HG03558 (cell line): ENCODE results near the gene PMEL.
"Not testable (repeated sequence)": the region's sequence is repeated elsewhere in the genome, so short reads cannot be mapped to it uniquely, and the experiment has no call there.

Source experiments
- ATAC-seq: cut with Tn5 transposase; IDR thresholded peaks from one replicate; pipeline ENCODE4 v1.9.1; 2021; ENCODE audit warnings: moderate number of reproducible peaks; ENCODE audit not compliant: unreplicated experiment; ENCODE audit errors: extremely low read depth

The PMEL gene

DNA sequence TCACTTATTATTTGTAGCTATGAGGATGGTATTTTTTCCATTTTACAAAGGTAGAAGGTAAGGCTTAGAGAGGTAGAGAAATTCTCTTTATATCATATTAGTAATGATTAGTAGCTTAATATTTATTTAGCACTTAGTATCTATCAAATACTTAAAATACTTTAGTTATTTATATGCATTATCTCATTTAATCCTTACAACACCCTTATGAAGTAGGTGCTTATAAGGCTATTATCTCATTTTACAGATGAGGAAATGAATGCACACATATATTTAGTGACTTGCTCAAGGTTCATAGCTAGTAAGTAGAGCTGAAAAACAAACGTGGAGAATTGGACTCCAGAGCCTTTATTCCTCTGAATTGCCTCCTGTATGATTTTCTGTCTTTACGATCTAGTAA is 19.0 kb upstream of the PMEL start:
- ATAC-seq = no peak

DNA sequence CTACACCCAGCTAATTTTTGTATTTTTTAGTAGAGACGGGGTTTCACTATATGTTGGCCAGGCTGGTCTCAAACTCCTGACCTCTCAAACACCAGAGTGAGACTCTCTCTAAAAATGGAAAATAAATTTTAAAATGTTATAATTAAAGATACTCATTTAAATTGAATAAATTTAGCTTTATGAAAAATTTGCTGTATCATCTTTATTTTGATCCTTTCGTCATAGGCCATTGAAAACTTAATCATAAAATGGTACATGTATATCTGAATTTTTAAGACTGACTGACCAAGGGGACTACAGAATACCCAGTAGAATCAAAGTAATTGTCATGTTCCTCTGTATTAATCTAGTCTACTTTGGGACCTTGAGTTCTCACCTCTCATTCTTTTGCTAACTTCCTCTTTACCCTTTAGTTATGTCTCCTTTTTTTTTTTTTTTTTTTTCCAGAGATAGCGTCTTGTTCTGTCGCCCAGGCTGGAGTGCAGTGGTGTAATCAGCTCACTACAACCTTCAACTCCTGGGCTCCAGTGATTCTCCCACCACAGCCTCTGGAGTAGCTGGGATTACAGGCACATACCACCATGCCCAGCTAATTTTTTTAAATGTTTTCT is 17.5 kb upstream of the PMEL start:
- ATAC-seq = no peak

DNA sequence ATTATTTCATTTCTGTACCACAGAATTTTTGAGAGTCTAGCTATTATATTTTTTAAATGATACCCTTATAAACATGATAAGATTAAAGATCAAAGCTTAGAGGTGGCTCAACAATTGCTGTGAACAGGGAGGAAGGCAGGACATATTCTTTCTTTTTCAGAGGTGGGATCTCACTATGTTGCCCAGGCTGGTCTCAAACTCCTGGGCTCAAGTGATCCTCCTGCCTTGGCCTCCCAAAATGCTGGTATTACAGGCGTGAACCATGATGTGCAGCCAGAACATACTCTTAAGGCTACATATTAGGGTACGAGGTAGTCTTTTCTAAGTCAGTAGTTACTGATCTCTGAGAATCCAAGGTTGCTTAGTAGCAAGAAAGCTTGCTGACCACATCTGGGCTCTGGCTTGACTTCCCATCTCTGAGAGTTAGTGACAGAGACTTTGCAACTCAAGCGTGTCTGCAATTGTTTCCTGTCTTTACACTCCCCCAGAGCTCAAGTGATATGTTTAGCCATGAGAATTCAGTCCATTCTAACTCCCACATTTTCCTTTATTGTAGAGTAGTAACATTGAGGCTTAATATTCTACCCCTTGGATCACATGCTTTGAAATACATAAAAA is 16.6 kb upstream of the PMEL start:
- ATAC-seq = no peak

DNA sequence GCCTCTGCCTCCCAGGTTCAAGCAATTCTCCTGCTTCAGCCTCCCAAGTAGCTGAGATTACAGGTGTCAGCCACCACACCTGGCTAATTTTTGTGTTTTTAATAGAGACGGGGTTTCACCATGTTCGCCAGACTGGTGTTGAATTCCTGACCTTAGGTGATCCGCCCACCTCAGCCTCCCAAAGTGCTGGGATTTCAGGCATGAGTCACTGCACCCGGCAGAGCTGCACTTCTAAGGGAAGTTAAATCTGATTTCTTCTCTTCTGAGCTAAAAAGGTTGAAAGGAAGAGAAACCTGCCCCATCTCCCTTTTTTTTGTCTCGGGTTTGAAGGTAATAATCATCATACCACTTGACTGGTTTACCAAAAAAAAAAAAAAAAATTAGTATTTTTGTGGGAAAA is 16.0 kb upstream of the PMEL start:
- not testable (repeated sequence) for ATAC-seq

DNA sequence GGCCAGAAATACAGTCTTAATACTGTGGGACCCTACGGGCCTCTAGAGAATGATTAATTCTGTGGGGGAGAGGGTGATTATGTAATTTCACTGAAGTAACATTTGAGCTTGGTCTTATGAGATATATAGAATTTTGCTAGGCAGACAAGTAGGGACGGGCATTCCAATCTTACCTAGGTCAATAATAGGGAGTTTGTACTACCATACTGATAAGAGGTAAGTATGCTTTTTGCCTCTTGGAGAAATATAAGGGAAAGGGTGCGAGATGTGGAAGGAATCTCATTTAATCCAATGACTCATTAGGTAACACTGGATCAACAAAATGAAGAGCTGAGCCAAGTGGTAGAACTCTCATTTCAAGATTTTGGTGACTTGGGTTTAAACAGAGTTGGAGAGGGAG is 13.2 kb upstream of the PMEL start:
- no peak for ATAC-seq

DNA sequence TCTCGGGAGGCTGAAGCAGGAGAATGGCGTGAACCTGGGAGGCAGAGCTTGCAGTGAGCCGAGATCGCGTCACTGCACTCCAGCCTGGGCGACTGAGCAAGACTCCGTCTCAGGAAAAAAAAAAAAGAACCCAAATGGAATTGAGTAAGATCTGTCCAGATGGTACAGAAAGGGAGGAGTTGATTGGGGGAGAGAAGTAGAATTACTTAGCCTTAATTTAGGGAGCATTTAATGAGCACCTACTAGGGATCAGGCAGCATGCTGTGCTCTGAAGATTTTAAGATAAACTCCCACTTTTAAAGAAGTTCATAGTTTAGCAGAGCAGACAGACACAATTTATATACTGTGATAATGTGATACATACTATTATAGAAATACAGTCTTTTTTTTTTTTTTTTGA is 12.6 kb upstream of the PMEL start:
- ATAC-seq = no peak

DNA sequence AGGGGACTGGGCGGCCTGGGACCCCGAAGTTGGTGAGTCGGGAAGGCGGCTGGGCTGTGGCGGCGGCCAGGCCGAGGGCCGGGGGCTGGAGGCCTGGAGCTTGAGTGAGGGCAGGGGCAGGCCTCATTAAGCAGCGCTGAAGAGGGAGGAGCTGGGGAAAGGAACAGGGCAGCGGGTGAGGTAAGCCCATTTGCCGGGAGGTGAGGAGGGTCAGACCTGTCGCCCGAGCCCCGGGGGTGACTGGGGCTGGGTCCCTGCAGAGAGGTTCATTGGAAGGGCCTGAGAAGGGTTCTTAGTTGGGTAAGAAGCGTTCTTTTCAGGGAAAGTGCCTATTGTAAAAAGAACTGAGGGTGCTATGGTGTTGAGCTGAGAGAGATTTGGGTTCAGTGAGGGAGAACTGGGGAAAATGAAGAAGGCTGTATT is 8.5 kb upstream of the PMEL start:
- no peak for ATAC-seq

DNA sequence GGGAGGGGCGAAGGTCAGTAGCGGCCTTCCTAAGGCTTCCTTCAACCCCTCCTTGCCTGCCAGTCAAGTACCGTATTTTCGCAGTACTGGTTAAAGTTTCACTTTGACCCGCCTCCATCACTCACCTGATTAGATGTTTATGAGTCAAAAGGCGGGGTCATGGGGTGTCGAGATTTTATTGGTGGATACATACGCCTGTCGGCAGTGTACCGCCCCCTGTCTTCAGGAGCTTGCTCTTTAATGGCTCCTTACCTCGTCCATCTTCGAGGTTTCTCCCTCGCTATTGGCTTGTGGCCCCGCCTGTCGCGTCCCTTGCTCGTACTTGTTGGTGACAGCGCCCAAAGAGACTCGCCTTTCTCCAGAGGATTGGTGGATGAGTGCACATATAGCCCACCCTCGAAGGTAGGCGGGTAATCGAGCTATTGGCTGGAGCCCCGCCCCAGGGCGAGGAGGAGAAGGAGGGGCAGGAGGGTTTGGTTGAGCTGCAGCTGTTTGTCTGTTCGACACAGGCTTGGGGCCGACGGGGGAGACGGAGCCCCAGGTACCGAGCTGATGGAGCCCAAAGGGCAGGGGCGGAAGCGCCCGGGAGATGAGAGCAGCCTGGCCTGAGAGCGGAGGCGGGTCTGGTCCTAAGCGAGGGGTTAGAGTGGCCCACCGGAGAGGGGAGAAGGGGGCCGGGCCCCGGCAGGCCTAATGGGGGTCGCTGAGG is 7.9 kb upstream of the PMEL start, which contains the start of gene RAB5B:
RAB5B (plus strand) TSS at position 480 of the 709 bp plus-strand sequence. CDS start 12,883 bp downstream, outside the sequence.
- peak; percentile 79 for ATAC-seq

DNA sequence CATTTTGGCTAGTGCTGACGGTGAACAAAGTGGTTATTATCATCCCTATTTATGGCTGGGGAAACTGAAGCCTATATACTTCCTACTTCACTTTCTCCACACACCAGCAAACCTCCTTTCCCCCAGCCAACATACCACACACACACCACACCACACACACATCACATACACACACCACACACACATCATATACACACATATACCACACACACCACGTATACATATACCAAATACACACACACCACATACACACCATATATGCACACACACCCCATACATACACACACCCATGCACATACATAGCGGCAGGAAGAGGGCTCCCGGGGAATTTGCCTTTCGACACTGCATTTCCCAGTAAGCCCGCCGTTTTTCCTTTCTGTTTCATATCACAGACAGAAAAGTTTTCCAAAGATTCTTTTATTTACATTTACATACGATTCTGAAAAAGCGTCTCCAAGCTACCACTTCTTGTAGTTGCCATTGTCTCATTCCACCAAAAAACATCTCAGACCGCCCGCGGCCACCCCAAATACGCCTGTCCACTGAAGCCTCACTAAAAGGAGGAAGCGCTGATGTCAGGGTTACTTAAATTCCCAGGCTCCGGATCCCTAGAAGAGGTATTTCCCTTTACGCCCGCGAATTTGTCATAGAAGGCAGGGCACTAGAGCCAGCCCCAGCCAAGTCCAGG is 7.2 kb upstream of the PMEL start:
- ATAC-seq = no peak

DNA sequence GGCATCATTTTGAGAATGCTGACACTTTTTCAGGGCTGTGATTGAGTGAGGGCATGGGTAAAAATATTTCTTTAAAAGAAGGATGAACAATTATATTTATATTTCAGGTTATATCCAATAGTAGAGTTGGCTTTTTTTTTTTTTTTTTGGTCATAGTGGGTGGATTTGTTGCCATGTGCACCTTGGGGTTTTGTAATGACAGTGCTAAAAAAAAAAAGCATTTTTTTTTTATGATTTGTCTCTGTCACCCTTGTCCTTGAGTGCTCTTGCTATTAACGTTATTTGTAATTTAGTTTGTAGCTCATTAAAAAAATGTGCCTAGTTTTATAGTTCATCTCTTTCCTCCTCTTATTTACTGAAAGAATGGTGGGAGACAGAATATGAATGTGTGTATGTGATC is 6.6 kb upstream of the PMEL start:
- no peak for ATAC-seq

DNA sequence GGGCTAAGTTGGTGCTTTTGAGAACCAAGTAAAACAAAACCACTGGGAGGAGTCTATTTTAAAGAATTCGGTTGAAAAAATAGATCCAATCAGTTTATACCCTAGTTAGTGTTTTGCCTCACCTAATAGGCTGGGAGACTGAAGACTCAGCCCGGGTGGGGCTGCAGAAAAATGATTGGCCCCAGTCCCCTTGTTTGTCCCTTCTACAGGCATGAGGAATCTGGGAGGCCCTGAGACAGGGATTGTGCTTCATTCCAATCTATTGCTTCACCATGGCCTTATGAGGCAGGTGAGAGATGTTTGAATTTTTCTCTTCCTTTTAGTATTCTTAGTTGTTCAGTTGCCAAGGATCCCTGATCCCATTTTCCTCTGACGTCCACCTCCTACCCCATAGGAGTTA is 6.2 kb upstream of the PMEL start:
- no peak for ATAC-seq

DNA sequence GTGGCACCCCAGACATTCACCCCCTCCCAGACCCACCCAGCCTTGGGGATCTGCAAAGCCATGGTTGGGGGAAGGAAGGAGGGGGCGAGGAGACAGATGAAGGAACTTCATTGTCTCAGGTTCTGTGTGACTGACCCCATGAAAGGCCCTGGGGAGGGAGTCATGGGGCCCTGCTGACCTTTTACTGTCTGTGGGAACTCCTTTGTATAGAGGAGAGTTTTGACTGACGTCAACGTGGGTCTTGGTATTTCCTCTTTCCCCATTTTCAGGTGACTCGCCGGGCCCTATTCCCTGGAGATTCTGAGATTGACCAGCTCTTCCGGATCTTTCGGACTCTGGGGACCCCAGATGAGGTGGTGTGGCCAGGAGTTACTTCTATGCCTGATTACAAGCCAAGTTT is 4.9 kb upstream of the PMEL start:
- ATAC-seq = no peak

DNA sequence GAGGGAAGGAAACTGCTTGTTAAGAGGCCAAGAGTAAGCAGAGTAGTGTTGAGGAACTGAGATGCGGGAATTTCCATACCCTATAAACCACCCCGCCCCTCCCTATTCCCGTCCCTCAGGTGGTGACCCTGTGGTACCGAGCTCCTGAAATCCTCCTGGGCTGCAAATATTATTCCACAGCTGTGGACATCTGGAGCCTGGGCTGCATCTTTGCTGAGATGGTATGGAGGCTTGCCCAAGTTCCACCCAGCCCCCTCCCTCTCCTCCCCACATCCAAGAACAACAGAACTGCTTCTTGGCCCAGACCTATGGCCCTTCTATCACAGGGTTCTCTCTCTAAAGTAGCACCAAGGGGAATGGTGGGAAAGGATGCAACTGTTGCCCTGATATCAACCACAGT is 3.5 kb upstream of the PMEL start:
- ATAC-seq = no peak

DNA sequence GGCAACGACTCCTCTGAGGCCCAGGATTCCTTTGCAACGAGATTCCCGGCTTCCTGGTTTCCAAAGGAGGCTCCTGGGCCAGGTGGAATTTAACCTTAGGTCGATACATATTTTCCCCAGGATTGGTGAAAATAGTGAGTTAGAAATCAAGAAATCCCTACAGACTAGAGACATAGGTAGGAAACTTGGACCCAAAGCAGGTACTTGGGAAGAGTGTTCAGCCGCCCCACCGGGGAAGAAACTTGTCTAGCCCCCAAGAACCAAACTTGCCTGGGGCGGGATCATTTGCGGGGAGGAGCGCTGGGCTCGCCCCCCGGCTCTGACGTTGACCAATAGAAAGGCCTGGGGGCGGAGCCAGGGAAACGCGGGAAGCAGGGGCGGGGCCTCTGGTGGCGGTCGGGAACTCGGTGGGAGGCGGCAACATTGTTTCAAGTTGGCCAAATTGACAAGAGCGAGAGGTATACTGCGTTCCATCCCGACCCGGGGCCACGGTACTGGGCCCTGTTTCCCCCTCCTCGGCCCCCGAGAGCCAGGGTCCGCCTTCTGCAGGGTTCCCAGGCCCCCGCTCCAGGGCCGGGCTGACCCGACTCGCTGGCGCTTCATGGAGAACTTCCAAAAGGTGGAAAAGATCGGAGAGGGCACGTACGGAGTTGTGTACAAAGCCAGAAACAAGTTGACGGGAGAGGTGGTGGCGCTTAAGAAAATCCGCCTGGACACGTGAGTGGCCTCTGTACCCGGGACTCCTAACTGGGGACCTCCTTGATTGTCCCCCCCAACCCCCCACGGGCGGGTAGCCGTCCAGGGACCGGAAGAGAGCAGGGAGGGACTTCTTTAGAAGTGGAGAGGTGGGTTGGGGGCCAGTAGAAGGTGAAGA is 803 bp upstream of the PMEL start, which contains the start of gene CDK2:
CDK2 (plus strand) TSS at position 423 of the 874 bp plus-strand sequence; CDS start at position 602, 179 bp downstream.
- ATAC-seq = peak; percentile 93

DNA sequence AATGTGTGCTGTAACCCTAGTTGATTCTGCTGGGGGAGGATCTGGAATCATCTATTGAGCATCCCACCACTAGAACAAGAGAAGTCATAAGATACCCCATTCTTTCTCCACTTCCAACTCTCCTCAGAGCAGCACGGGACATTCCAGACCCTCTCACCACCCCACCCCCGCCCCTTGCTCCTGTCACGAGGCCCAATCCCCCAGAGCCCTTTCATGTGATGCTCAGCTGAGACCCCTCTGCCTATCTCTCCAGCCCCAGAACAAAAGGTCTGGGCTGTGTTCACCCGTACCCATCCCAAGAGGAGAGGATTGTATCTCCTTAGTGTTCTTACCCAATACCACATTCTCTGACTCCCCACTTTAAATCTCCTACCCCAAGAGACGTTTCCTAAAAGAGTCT is 602 bp downstream of the PMEL start:
- no peak for ATAC-seq

DNA sequence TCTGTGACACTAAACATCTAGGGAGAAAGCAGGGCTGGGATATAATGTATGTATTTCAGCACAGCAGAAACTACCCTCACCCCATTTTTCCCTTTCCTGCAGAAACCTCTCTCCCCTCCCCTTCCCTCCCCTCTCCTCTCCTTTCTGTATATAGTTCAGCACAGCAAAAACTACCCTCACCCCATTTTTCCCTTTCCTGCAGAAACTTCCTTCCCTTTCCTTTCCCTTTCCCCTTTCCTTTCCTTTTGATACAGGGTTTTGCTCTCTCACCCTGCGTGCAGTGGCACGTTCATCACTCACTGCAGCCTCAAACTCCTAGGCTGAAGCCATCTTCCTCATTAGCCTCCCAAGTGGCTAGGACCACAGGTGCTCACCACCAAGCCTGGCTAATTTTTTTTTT is 2.1 kb downstream of the PMEL start:
- ATAC-seq = no peak

DNA sequence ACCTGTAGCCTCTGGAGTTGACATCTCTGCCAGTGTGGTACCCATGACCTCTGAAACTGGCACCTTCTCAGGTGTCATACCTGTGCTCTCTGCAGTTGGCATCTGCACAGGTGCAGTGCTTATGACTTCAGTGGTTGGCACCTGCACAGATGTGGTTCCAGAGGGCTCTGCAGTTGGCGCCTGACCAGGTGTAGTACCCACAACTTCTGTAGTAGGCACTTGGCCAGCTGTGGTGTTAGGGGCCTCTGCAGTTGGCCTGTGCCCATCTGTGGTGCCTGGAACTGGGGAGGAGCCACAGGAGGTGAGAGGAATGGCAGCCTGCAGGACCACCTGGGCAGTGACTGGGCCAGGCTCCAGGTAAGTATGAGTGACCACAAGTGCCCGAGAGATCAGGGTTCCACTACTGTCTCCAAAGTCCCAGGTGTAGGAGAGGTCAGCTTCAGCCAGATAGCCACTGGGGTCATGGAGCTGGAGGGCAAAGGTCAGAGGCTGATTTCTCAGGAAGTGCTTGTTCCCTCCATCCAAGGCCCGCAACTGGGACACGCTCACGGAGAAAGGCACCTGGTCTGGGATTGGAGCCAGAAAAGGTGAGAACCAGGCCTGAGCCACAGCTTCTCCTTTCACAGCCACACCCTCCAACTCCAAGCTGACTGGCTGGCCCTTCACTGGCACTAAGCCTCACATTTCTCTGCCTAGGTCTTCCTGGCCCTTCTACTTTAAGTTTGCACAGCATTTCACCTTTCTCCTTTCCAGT is 8.6 kb downstream of the PMEL start:
- no peak for ATAC-seq

DNA sequence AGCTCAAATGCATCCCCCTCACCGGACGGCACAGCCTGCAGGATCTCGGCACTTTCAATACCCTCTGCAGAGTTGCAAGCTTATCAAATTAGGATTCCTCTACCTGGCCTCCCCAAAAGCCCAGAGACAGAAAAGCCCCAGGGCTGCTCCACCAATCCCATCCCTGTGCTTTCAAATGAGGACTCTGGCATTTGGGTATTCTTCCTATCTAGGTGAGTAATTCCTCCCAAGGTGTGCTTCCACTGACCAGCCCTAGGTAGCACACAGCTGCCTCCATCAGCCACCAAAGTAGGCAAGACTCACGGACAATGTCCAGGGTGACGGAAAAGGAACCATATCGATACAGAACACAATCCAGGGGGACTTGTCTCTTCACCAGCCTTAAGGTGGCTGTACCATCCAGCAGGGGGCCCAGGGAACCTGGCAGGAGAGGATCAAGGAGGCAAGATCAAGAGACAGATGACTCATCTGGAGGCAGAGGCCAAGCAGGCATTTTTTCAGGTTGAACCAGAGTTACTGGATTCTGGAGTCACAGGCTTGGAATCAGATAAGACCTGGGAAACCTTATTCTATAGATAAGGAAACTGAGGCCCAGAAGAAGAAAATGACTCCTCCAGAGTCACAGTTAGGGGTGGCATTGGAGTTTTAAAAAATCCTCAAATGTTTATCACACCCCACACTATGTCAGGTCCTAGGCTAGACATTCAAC is 9.9 kb downstream of the PMEL start:
- ATAC-seq = no peak

DNA sequence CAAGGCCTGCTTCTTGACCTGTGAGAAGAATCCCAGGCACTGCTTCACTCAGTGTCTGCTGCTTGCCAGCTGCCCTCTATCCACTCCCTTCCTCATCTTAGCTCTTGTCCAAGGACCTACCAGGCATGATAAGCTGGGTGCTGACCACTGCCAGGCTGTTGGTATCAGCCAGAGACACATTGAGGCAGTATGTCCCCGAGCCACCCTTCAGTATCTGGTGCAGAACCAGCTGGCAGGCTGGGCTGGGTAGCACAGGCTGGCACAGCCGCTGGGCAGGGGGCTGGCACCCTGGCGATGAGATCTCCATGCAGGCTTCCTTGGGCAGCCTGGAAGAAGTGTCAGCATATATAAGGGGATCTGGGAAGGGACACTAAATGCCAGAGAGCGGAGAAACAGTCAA is 10.5 kb downstream of the PMEL start:
- ATAC-seq = no peak
